ENCODE results near the gene IPO7.

IPO7 gene

GRCh38 chr11:9363954-9364912 lies 20.2 kb upstream of the IPO7 start:
- ChIA-PET POLR2A (interaction anchor here (0.6 to 4.0 kb wide), 9 partner anchors 10 to 523 kb away, joined by 3 to 23 read pairs (median 4); partner anchors contain the start of genes IPO7 and ZNF143), CTCF (interaction anchor here (0.7 to 1.6 kb wide), 2 partner anchors 22 to 95 kb away, joined by 3 read pairs; no protein-coding TSS in a partner anchor)
- Histone ChIP-seq H3K4me1 (ENCODE audit: control insufficient read depth, insufficient read depth, low read length) (no peaks in the 10 kb centered on the region), H3K9me3 (ENCODE audit: control insufficient read depth, insufficient read depth, low read depth, low read length) (no peaks in the 10 kb centered on the region), H3K36me3 (ENCODE audit: control insufficient read depth in 2 of 2, insufficient read depth in 1 of 2, low read length in 2 of 2) (no peaks in the 10 kb centered on the region), H3K27ac (ENCODE audit: extremely low read depth, low read depth, low read length) (peak overlapping the region; percentile 85), H3K4me3 (ENCODE audit: low read depth, low read length) (peak overlapping the region; percentile 57)
- no peak for TF ChIP-seq ZNF624 (tag by site-specific recombination; IDR thresholded peaks at IDR 0.05)
- TF ChIP-seq ZNF768 (tag by site-specific recombination; IDR thresholded peaks at IDR 0.05), result no peak
- TF ChIP-seq ZNF423 (tag by site-specific recombination; IDR thresholded peaks at IDR 0.05), result peak; percentile 57; the same call in 1 of the 2 replicates
- TF ChIP-seq ZNF398 (tag by site-specific recombination; IDR thresholded peaks at IDR 0.05), result peak; percentile 85
- TF ChIP-seq ZNF416 (tag by site-specific recombination; IDR thresholded peaks at IDR 0.05), result no peak
- TF ChIP-seq ZNF548 (tag by site-specific recombination; IDR thresholded peaks at IDR 0.05), result no peak
- no peak for TF ChIP-seq ZSCAN18 (tag by site-specific recombination; IDR thresholded peaks at IDR 0.05)
- TF ChIP-seq ZBTB10 (tag by site-specific recombination; IDR thresholded peaks at IDR 0.05), result 0 out of 2 replicates have a peak, but pooled peaks have one; percentile 63
- TF ChIP-seq ZNF146 (tag by site-specific recombination; IDR thresholded peaks at IDR 0.05), result peak; percentile 66; the same call in 1 of the 2 replicates
- TF ChIP-seq ZNF341 (tag by site-specific recombination; IDR thresholded peaks at IDR 0.05; ENCODE audit: low read depth), result peak; percentile 87
- no peak for TF ChIP-seq KLF7 (tag by site-specific recombination; IDR thresholded peaks at IDR 0.05; ENCODE audit: borderline replicate concordance)
- TF ChIP-seq ZNF274 (IDR thresholded peaks at IDR 0.05; ENCODE audit: low read length), result no peak
- TF ChIP-seq ZNF274 (tag by site-specific recombination; IDR thresholded peaks at IDR 0.05; ENCODE audit: borderline replicate concordance), result no peak
- no peak for TF ChIP-seq ZNF292 (tag by site-specific recombination; IDR thresholded peaks at IDR 0.05; ENCODE audit: borderline replicate concordance, low read depth)
- TF ChIP-seq ZBTB21 (tag by site-specific recombination; IDR thresholded peaks at IDR 0.05), result peak; percentile 72
- TF ChIP-seq ZEB2 (tag by site-specific recombination; IDR thresholded peaks at IDR 0.05), result peak; percentile 96
- TF ChIP-seq ZBTB48 (tag by site-specific recombination; IDR thresholded peaks at IDR 0.05), result peak; percentile 67; the same call in 1 of the 2 replicates
- TF ChIP-seq, protein P1, sequence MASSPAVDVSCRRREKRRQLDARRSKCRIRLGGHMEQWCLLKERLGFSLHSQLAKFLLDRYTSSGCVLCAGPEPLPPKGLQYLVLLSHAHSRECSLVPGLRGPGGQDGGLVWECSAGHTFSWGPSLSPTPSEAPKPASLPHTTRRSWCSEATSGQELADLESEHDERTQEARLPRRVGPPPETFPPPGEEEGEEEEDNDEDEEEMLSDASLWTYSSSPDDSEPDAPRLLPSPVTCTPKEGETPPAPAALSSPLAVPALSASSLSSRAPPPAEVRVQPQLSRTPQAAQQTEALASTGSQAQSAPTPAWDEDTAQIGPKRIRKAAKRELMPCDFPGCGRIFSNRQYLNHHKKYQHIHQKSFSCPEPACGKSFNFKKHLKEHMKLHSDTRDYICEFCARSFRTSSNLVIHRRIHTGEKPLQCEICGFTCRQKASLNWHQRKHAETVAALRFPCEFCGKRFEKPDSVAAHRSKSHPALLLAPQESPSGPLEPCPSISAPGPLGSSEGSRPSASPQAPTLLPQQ (tag by site-specific recombination; IDR thresholded peaks at IDR 0.05), result peak; percentile 76
- peak; percentile 75 for TF ChIP-seq ZBTB17 (tag by site-specific recombination; IDR thresholded peaks at IDR 0.05)
- TF ChIP-seq ZNF585B (tag by site-specific recombination; IDR thresholded peaks at IDR 0.05), result peak; percentile 22; the same call in 1 of the 2 replicates
- TF ChIP-seq REPIN1 (tag by site-specific recombination; IDR thresholded peaks at IDR 0.05; ENCODE audit: low read depth), result 0 out of 2 replicates have a peak, but pooled peaks have one; percentile 42
- TF ChIP-seq ZNF449 (tag by site-specific recombination; IDR thresholded peaks at IDR 0.05), result 0 out of 2 replicates have a peak, but pooled peaks have one; percentile 29
- TF ChIP-seq ZNF248 (tag by site-specific recombination; IDR thresholded peaks at IDR 0.05), result no peak
- peak; percentile 90 for TF ChIP-seq BCL11A (tag by site-specific recombination; IDR thresholded peaks at IDR 0.05; ENCODE audit: low read depth)

Measured in HEK293 (cell line).